IMR-90 (cell line): ENCODE results near the gene DAB1. TPM values are rescaled to one million over a fixed set of nuclear protein-coding genes. Genes with fewer than 3 reads are reported as not detected.

Source experiments
- ATAC-seq: fragments of 200-7000 bp; cut with Tn5 transposase; 2 replicates; pipeline ENCODE4 v1.9.1; 2020; ENCODE audit warnings: low read depth, mild to moderate bottlenecking, moderate library complexity
- BruUV-seq: library from RNA; stranded (reverse); fragments of 400-500 nt; replicated peaks from 2 replicates; lab custom pipeline; 2021; lab: Mats Ljungman, UMichigan
- CTCF ChIA-PET: fragments of 300-600 bp; formaldehyde crosslinking; extraction: SDS; loops from one replicate; lab custom pipeline; 2021; ENCODE audit warnings: antibody characterized with exemption; lab: Yijun Ruan, JAX
- POLR2A ChIA-PET: fragments of 300-600 bp; sonication (Branson Sonifier 250); formaldehyde crosslinking; loops from one replicate; lab custom pipeline; 2022; ENCODE audit warnings: antibody characterized with exemption; ENCODE audit not compliant: unreplicated experiment; lab: Charles Lee
- DNase-seq: peaks from one replicate; pipeline ENCODE4 v3.0.0; 2013
- H2AFZ ChIP-seq: replicated peaks from 2 replicates; pipeline ENCODE3; 2013; ENCODE audit warnings: low read length, mild to moderate bottlenecking; ENCODE audit not compliant: poor library complexity
- H2AK5ac ChIP-seq: 2 replicates; pipeline ENCODE4 v1.6.1; 2013; ENCODE audit warnings: low read depth, low read length, inconsistent platforms
- H2AK9ac ChIP-seq: replicated peaks from 2 replicates; pipeline ENCODE3; 2013; ENCODE audit warnings: mild to moderate bottlenecking, low read depth, low read length, moderate library complexity; ENCODE audit not compliant: poor library complexity
- H2BK120ac ChIP-seq: 2 replicates; pipeline ENCODE4 v1.6.1; 2013; ENCODE audit warnings: low read depth, low read length, inconsistent platforms
- H2BK15ac ChIP-seq: 3 replicates; pipeline ENCODE4 v1.6.1; 2013; ENCODE audit warnings: low read depth, low read length, inconsistent platforms
- H2BK20ac ChIP-seq: 2 replicates; pipeline ENCODE4 v1.6.1; 2013; ENCODE audit warnings: low read depth, mild to moderate bottlenecking, inconsistent platforms, low read length, moderate library complexity
- H2BK5ac ChIP-seq: 2 replicates; pipeline ENCODE4 v1.6.1; 2013; ENCODE audit warnings: mild to moderate bottlenecking, low read depth, low read length, inconsistent platforms; ENCODE audit not compliant: poor library complexity, severe bottlenecking
- H3K14ac ChIP-seq: replicated peaks from 2 replicates; pipeline ENCODE4 v1.6.1; 2013; ENCODE audit warnings: low read depth, low read length, inconsistent platforms
- H3K18ac ChIP-seq: 2 replicates; pipeline ENCODE4 v1.6.1; 2013; ENCODE audit warnings: low read depth, low read length, control low read depth
- H3K23ac ChIP-seq: 2 replicates; pipeline ENCODE4 v1.6.1; 2013; ENCODE audit warnings: low read depth, low read length, inconsistent platforms
- H3K27ac ChIP-seq: 2 replicates; pipeline ENCODE4 v1.5.1; 2013; ENCODE audit warnings: mild to moderate bottlenecking, control low read depth, low read length; ENCODE audit not compliant: insufficient read depth
- H3K27me3 ChIP-seq: 2 replicates; pipeline ENCODE4 v1.6.1; 2013; ENCODE audit warnings: low read length; ENCODE audit not compliant: control insufficient read depth, insufficient read depth
- H3K36me3 ChIP-seq: 2 replicates; pipeline ENCODE4 v1.6.1; 2013; ENCODE audit warnings: low read length, mixed read lengths; ENCODE audit not compliant: control insufficient read depth, insufficient read depth
- H3K4ac ChIP-seq: 2 replicates; pipeline ENCODE4 v1.6.1; 2013; ENCODE audit warnings: low read depth, low read length, inconsistent platforms
- H3K4me1 ChIP-seq: 2 replicates; pipeline ENCODE4 v1.6.1; 2013; ENCODE audit warnings: low read length, mixed read lengths; ENCODE audit not compliant: control insufficient read depth, insufficient read depth
- H3K4me2 ChIP-seq: 2 replicates; pipeline ENCODE4 v1.6.1; 2013; ENCODE audit warnings: low read depth, mild to moderate bottlenecking, control low read depth, low read length, moderate library complexity
- H3K4me3 ChIP-seq: 2 replicates; pipeline ENCODE4 v1.5.1; 2013; ENCODE audit warnings: low read depth, mild to moderate bottlenecking, control low read depth, low read length, moderate library complexity; ENCODE audit not compliant: insufficient read depth
- H3K56ac ChIP-seq: 2 replicates; pipeline ENCODE4 v1.6.1; 2013; ENCODE audit warnings: low read length, inconsistent platforms; ENCODE audit not compliant: insufficient read depth; ENCODE audit errors: extremely low read depth
- H3K79me1 ChIP-seq, 2 experiments: 2 replicates each; pipeline ENCODE4 v1.6.1; 2013; ENCODE audit warnings: low read length in 2 of 2, inconsistent platforms in 1 of 2, low read depth in 1 of 2
- H3K9ac ChIP-seq: 2 replicates; pipeline ENCODE4 v1.6.1; 2013; ENCODE audit warnings: low read depth, low read length, control low read depth
- H3K9me1 ChIP-seq: 2 replicates; pipeline ENCODE4 v1.6.1; 2013; ENCODE audit warnings: low read length, inconsistent platforms; ENCODE audit not compliant: insufficient read depth
- H3K9me3 ChIP-seq: 2 replicates; pipeline ENCODE4 v1.6.1; 2013; ENCODE audit warnings: low read length; ENCODE audit not compliant: control insufficient read depth, insufficient read depth
- H4K20me1 ChIP-seq: 2 replicates; pipeline ENCODE4 v1.6.1; 2013; ENCODE audit warnings: low read length, inconsistent platforms; ENCODE audit not compliant: insufficient read depth
- H4K5ac ChIP-seq: 2 replicates; pipeline ENCODE4 v1.6.1; 2013; ENCODE audit warnings: mild to moderate bottlenecking, low read depth, low read length, control low read depth
- H4K8ac ChIP-seq, 2 experiments: 2 replicates each; pipeline ENCODE4 v1.6.1; 2013; ENCODE audit warnings: low read depth in 2 of 2, low read length in 2 of 2, control low read depth in 1 of 2, inconsistent platforms in 1 of 2
- H4K91ac ChIP-seq: 2 replicates; pipeline ENCODE4 v1.6.1; 2013; ENCODE audit warnings: low read depth, low read length, inconsistent platforms; ENCODE audit not compliant: insufficient read depth
- BHLHE40 ChIP-seq: fragments of 150-350 bp; IDR thresholded peaks from 2 replicates; pipeline ENCODE4 v1.6.1; 2016; ENCODE audit warnings: mild to moderate bottlenecking, low read depth, low read length
- CEBPB ChIP-seq: IDR thresholded peaks from 2 replicates; pipeline ENCODE4 v1.6.1; 2012; ENCODE audit warnings: low read depth, low read length, improper control_type of control experiment
- CHD1 ChIP-seq: IDR thresholded peaks from 2 replicates; pipeline ENCODE4 v1.6.1; 2012; ENCODE audit warnings: low read depth, low read length, improper control_type of control experiment
- CTCF ChIP-seq: conservative IDR thresholded peaks from 2 replicates; pipeline ENCODE4 v1.5.1; 2012; ENCODE audit warnings: mild to moderate bottlenecking, low read depth, low read length, improper control_type of control experiment
- FOS ChIP-seq: fragments of 150-350 bp; IDR thresholded peaks from 2 replicates; pipeline ENCODE4 v1.6.1; 2016; ENCODE audit warnings: low read depth, low read length
- MAFK ChIP-seq: IDR thresholded peaks from 2 replicates; pipeline ENCODE4 v1.6.1; 2012; ENCODE audit warnings: low read depth, low read length, improper control_type of control experiment
- MAZ ChIP-seq: IDR thresholded peaks from 2 replicates; pipeline ENCODE4 v1.6.1; 2012; ENCODE audit warnings: low read depth, mild to moderate bottlenecking, low read length, improper control_type of control experiment, moderate library complexity, borderline replicate concordance
- MXI1 ChIP-seq: IDR thresholded peaks from 2 replicates; pipeline ENCODE4 v1.6.1; 2012; ENCODE audit warnings: low read depth, mild to moderate bottlenecking, low read length, moderate library complexity, borderline replicate concordance
- NFE2L2 ChIP-seq: fragments of 150-350 bp; IDR thresholded peaks from 2 replicates; pipeline ENCODE4 v1.6.1; 2016; ENCODE audit warnings: low read depth, mild to moderate bottlenecking, low read length
- POLR2A ChIP-seq: IDR thresholded peaks from 2 replicates; pipeline ENCODE4 v1.6.1; 2012; ENCODE audit warnings: mild to moderate bottlenecking, low read depth, low read length
- RAD21 ChIP-seq: IDR thresholded peaks from 2 replicates; pipeline ENCODE4 v1.6.1; 2012; ENCODE audit warnings: low read length, improper control_type of control experiment
- RCOR1 ChIP-seq: IDR thresholded peaks from 2 replicates; pipeline ENCODE4 v1.6.1; 2012; ENCODE audit warnings: mild to moderate bottlenecking, low read length, improper control_type of control experiment; ENCODE audit not compliant: insufficient replicate concordance
- RFX5 ChIP-seq: IDR thresholded peaks from 2 replicates; pipeline ENCODE4 v1.8.0; 2012; ENCODE audit warnings: low read depth, mild to moderate bottlenecking, low read length, moderate library complexity
- SMC3 ChIP-seq: fragments of 150-350 bp; IDR thresholded peaks from 2 replicates; pipeline ENCODE4 v1.6.1; 2016; ENCODE audit warnings: low read depth, mild to moderate bottlenecking, antibody characterized with exemption, low read length, moderate library complexity
- USF2 ChIP-seq: fragments of 150-350 bp; IDR thresholded peaks from 2 replicates; pipeline ENCODE4 v1.6.1; 2017; ENCODE audit warnings: mild to moderate bottlenecking, antibody characterized with exemption, low read length, low read depth
- WGBS, 2 experiments: methylation state at CpG; one replicate each; pipeline versions ENCODE4 v1.1.5 to v1.1.7; 2013; ENCODE audit warnings: missing lambda C conversion rate in 2 of 2; ENCODE audit not compliant: insufficient read length in 1 of 2; ENCODE audit errors: extremely low coverage in 2 of 2; 5-methylcytosine and 5-hydroxymethylcytosine counted together
- dilution Hi-C: fragments of 300-500 bp; cut with HindIII; formaldehyde crosslinking; loops from one replicate; pipeline ENCODE4 v1.14.3; 2018; ENCODE audit warnings: low sequenced_read_pairs; ENCODE audit not compliant: unreplicated experiment
- in situ Hi-C: fragments of 300-500 bp; cut with MboI; formaldehyde crosslinking; loops from 3 replicates; pipeline ENCODE4 v1.14.3; 2019; ENCODE audit warnings: low sequenced_read_pairs, inconsistent platforms, mixed read lengths
- intact Hi-C: fragments of 100-400 bp; cut with micrococcal nuclease; formaldehyde crosslinking; loops from 2 replicates; pipeline ENCODE4 v1.10.0; 2022
- polyA plus RNA-seq, 3 experiments: library from polyadenylated mRNA; depleted of rRNA; stranded (reverse); fragments of >200 nt; gene quantifications; 2 replicates each; pipeline ENCODE4 v1.2.3, GENCODE V29; 2012; ENCODE audit warnings: low replicate concordance in 1 of 3
- total RNA-seq: library from RNA; depleted of rRNA; stranded (reverse); fragments of >200 nt; gene quantifications from 2 replicates; pipeline ENCODE4 v1.2.3, GENCODE V29; 2012
- TF ChIP-seq, protein P1 (sequence below): fragments of 150-350 bp; IDR thresholded peaks from 2 replicates; pipeline ENCODE4 v1.6.1; 2016; ENCODE audit warnings: low read depth, mild to moderate bottlenecking, low read length, moderate library complexity, borderline replicate concordance

Gene DAB1
- total and polyA plus RNA-seq, 2 of the 4 experiments (the other 2 are of a cell fraction): 0.18 to 0.41 TPM

GRCh38 chr1:57385336-57385735 is 38.5 kb downstream of the DAB1 start:
- DNase-seq: no peak
- H3K9me3 ChIP-seq: no peaks in the 10 kb centered on the region

More at GRCh38 chr1:57385336-57385735, 38.5 kb downstream of the DAB1 start:
- intact Hi-C loops: no loop called here
- Histone ChIP-seq H3K27ac (no peak overlapping the region), H4K5ac (no peak overlapping the region), H2BK15ac (no peak overlapping the region), H3K23ac (no peak overlapping the region), H3K4me2 (no peak overlapping the region), H3K18ac (no peak overlapping the region), H3K9me1 (no peaks in the 10 kb centered on the region), H2BK120ac (no peak overlapping the region), H3K4ac (no peak overlapping the region), H3K4me1 (no peaks in the 10 kb centered on the region), H3K36me3 (no peaks in the 10 kb centered on the region), H3K27me3 (no peaks in the 10 kb centered on the region), H2BK20ac (no peak overlapping the region), H3K9ac (no peak overlapping the region), H4K8ac (no peak overlapping the region), H3K4me3 (no peak overlapping the region), H2AK9ac (no peak overlapping the region), H2BK5ac (no peak overlapping the region), H4K91ac (no peak overlapping the region), H4K20me1 (no peaks in the 10 kb centered on the region), H3K79me1 (no peaks in the 10 kb centered on the region), H2AFZ (no peak overlapping the region), H2AK5ac (no peak overlapping the region), H3K56ac (no peak overlapping the region), H3K14ac (no peak overlapping the region)
- in situ Hi-C loops: no loop called here
- peak; percentile 48; the same call in 1 of the 2 replicates for ATAC-seq
- BruUV-seq: no TSS peak
- POLR2A ChIA-PET: no interaction called here
- CTCF ChIA-PET: no interaction called here
- no peak for TF ChIP-seq FOS
- TF ChIP-seq RAD21: no peak
- TF ChIP-seq RCOR1: no peak
- no peak for TF ChIP-seq CEBPB
- no peak for TF ChIP-seq SMC3
- no peak for TF ChIP-seq POLR2A
- TF ChIP-seq, protein P1, sequence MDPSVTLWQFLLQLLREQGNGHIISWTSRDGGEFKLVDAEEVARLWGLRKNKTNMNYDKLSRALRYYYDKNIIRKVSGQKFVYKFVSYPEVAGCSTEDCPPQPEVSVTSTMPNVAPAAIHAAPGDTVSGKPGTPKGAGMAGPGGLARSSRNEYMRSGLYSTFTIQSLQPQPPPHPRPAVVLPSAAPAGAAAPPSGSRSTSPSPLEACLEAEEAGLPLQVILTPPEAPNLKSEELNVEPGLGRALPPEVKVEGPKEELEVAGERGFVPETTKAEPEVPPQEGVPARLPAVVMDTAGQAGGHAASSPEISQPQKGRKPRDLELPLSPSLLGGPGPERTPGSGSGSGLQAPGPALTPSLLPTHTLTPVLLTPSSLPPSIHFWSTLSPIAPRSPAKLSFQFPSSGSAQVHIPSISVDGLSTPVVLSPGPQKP: no peak
- no peak for TF ChIP-seq NFE2L2
- TF ChIP-seq CHD1: no peak
- no peak for TF ChIP-seq BHLHE40
- TF ChIP-seq RFX5: no peak
- TF ChIP-seq CTCF: no peak
- no peak for TF ChIP-seq MAZ
- no peak for TF ChIP-seq MAFK
- TF ChIP-seq MXI1: no peak
- no peak for TF ChIP-seq USF2
- no CpG with 5 or more reads among the region's 1 CpG for WGBS, 2 experiments
- dilution Hi-C loops: no loop called here
